WTC11 (cell line): ENCODE results near the gene DIDO1. TPM values are rescaled to one million over a fixed set of nuclear protein-coding genes. Genes with fewer than 3 reads are reported as not detected.
A peak's percentile ranks its signal among the peaks of the same experiment; 100 is the strongest.

Experiments
- ATAC-seq: fragments of 200-7000 bp; cut with Tn5 transposase; 2 replicates; pipeline ENCODE4 v1.10.0; 2021; ENCODE audit warnings: mild to moderate bottlenecking, moderate library complexity
- CTCF ChIA-PET: fragments of 300-600 bp; sonication (Branson Sonifier 250); formaldehyde crosslinking; loops from one replicate; lab custom pipeline; 2021; ENCODE audit warnings: antibody characterized with exemption; lab: Charles Lee
- POLR2A ChIA-PET: fragments of 350-600 bp; sonication (Branson Sonifier 250); formaldehyde crosslinking; loops from one replicate; lab custom pipeline; 2021; ENCODE audit warnings: antibody characterized with exemption; lab: Charles Lee
- DNase-seq: peaks from one replicate; pipeline ENCODE4 v3.0.0; 2021; ENCODE audit warnings: low spot score
- H3K27ac Mint-ChIP-seq: 2 replicates; pipeline ENCODE4 v1.8.0; 2021; ENCODE audit warnings: mixed read lengths
- H3K27me3 Mint-ChIP-seq: 2 replicates; pipeline ENCODE4 v1.8.0; 2021; ENCODE audit warnings: low read depth, mild to moderate bottlenecking, moderate library complexity, mixed read lengths
- H3K36me3 Mint-ChIP-seq: 2 replicates; pipeline ENCODE4 v1.8.0; 2021; ENCODE audit warnings: mixed read lengths
- H3K4me1 Mint-ChIP-seq: 2 replicates; pipeline ENCODE4 v1.8.0; 2022; ENCODE audit warnings: mixed read lengths
- H3K4me3 Mint-ChIP-seq: 2 replicates; pipeline ENCODE4 v1.8.0; 2021; ENCODE audit warnings: mild to moderate bottlenecking, moderate library complexity, mixed read lengths
- H3K9me3 Mint-ChIP-seq: 2 replicates; pipeline ENCODE4 v1.8.0; 2021; ENCODE audit warnings: mixed read lengths
- AR ChIP-seq: fragments of 250-450 bp; sonication (Bioruptor Pico); IDR thresholded peaks from 2 replicates; pipeline ENCODE4 v1.9.0; 2021; ENCODE audit warnings: mild to moderate bottlenecking
- EMX1 ChIP-seq: fragments of 250-450 bp; sonication (Bioruptor Pico); IDR thresholded peaks from 2 replicates; pipeline ENCODE4 v1.8.0; 2021; ENCODE audit warnings: mild to moderate bottlenecking
- ETV6 ChIP-seq: sonication (generic); formaldehyde crosslinking; IDR thresholded peaks from 2 replicates; pipeline ENCODE4 v1.8.1; 2022; ENCODE audit warnings: mild to moderate bottlenecking, missing genetic modification reagents
- GABPB1 ChIP-seq: sonication (generic); formaldehyde crosslinking; IDR thresholded peaks from 2 replicates; pipeline ENCODE4 v1.8.1; 2023; ENCODE audit warnings: mild to moderate bottlenecking, missing genetic modification reagents
- GTF2I ChIP-seq: fragments of 250-450 bp; sonication (Bioruptor Pico); conservative IDR thresholded peaks from 2 replicates; pipeline ENCODE4 v1.4.0; 2021; ENCODE audit warnings: mild to moderate bottlenecking
- KAT7 ChIP-seq: sonication (generic); formaldehyde crosslinking; IDR thresholded peaks from 2 replicates; pipeline ENCODE4 v1.8.1; 2023; ENCODE audit warnings: missing genetic modification reagents, mild to moderate bottlenecking, borderline replicate concordance
- MAX ChIP-seq: sonication (generic); formaldehyde crosslinking; IDR thresholded peaks from 2 replicates; pipeline ENCODE4 v1.8.0; 2022; ENCODE audit warnings: mild to moderate bottlenecking, missing genetic modification reagents
- NFYB ChIP-seq: sonication (generic); formaldehyde crosslinking; conservative IDR thresholded peaks from 2 replicates; pipeline ENCODE4 v1.8.0; 2022; ENCODE audit warnings: low read depth, missing genetic modification reagents
- PREB ChIP-seq: sonication (generic); formaldehyde crosslinking; IDR thresholded peaks from 2 replicates; pipeline ENCODE4 v1.8.1; 2022; ENCODE audit warnings: mild to moderate bottlenecking, missing genetic modification reagents, moderate library complexity, borderline replicate concordance
- RELA ChIP-seq: sonication (generic); formaldehyde crosslinking; IDR thresholded peaks from 2 replicates; pipeline ENCODE4 v1.8.1; 2022; ENCODE audit warnings: missing genetic modification reagents, mild to moderate bottlenecking, borderline replicate concordance
- ZNF138 ChIP-seq: sonication (generic); formaldehyde crosslinking; conservative IDR thresholded peaks from 2 replicates; pipeline ENCODE4 v1.8.1; 2022; ENCODE audit warnings: mild to moderate bottlenecking, moderate library complexity, missing genetic modification reagents
- ZNF396 ChIP-seq: fragments of 250-450 bp; sonication (Bioruptor Pico); IDR thresholded peaks from 2 replicates; pipeline ENCODE4 v1.8.0; 2021; ENCODE audit warnings: mild to moderate bottlenecking, moderate library complexity, borderline replicate concordance
- ZNF416 ChIP-seq: fragments of 250-450 bp; sonication (Bioruptor Pico); IDR thresholded peaks from 2 replicates; pipeline ENCODE4 v1.9.0; 2021; ENCODE audit warnings: mild to moderate bottlenecking, inconsistent platforms
- total RNA-seq: library from RNA; stranded (reverse); gene quantifications from 3 replicates; pipeline ENCODE4 v1.2.3, GENCODE V29; 2021
- TF ChIP-seq, protein P1 (sequence below): sonication (generic); formaldehyde crosslinking; IDR thresholded peaks from 2 replicates; pipeline ENCODE4 v1.8.0; 2022; ENCODE audit warnings: mild to moderate bottlenecking, missing genetic modification reagents
- TF ChIP-seq, protein P2 (sequence below): sonication (generic); formaldehyde crosslinking; IDR thresholded peaks from 2 replicates; pipeline ENCODE4 v1.8.0; 2022; ENCODE audit warnings: mild to moderate bottlenecking, missing genetic modification reagents
- TF ChIP-seq, protein P3 (sequence below): sonication (generic); formaldehyde crosslinking; IDR thresholded peaks from 2 replicates; pipeline ENCODE4 v1.8.1; 2022; ENCODE audit warnings: low read depth, mild to moderate bottlenecking, moderate library complexity, missing genetic modification reagents, borderline replicate concordance
- TF ChIP-seq, protein P4 (sequence below): sonication (generic); formaldehyde crosslinking; IDR thresholded peaks from 2 replicates; pipeline ENCODE4 v1.8.1; 2023; ENCODE audit warnings: mild to moderate bottlenecking, missing genetic modification reagents
- TF ChIP-seq, protein P5 (sequence below): sonication (generic); formaldehyde crosslinking; IDR thresholded peaks from 2 replicates; pipeline ENCODE4 v1.8.0; 2022; ENCODE audit warnings: mild to moderate bottlenecking, missing genetic modification reagents

The DIDO1 gene
- total RNA-seq, 1 experiment from 2014 or later = 87.3 TPM

GRCh38 chr20:62900692-62901584, 25.4 kb downstream of the DIDO1 start:
- ATAC-seq = peak; percentile 44
- TF ChIP-seq RELA (CRISPR knock-in tag) (no peak), ZNF396 (no peak), KAT7 (CRISPR knock-in tag) (peak; percentile 52; the same call in 1 of the 2 replicates), NFYB (CRISPR knock-in tag) (no peak; the same call in 1 of the 2 replicates), ETV6 (no peak), ZNF416 (CRISPR knock-in tag) (0 out of 2 replicates have a peak, but pooled peaks have one; percentile 24), PREB (no peak), EMX1 (CRISPR knock-in tag) (0 out of 2 replicates have a peak, but pooled peaks have one; percentile 45), MAX (no peak), AR (CRISPR knock-in tag) (no peak), GTF2I (no peak), ZNF138 (CRISPR knock-in tag) (no peak), GABPB1 (CRISPR knock-in tag) (peak; percentile 28; the same call in 1 of the 2 replicates)
- TF ChIP-seq, protein P1, sequence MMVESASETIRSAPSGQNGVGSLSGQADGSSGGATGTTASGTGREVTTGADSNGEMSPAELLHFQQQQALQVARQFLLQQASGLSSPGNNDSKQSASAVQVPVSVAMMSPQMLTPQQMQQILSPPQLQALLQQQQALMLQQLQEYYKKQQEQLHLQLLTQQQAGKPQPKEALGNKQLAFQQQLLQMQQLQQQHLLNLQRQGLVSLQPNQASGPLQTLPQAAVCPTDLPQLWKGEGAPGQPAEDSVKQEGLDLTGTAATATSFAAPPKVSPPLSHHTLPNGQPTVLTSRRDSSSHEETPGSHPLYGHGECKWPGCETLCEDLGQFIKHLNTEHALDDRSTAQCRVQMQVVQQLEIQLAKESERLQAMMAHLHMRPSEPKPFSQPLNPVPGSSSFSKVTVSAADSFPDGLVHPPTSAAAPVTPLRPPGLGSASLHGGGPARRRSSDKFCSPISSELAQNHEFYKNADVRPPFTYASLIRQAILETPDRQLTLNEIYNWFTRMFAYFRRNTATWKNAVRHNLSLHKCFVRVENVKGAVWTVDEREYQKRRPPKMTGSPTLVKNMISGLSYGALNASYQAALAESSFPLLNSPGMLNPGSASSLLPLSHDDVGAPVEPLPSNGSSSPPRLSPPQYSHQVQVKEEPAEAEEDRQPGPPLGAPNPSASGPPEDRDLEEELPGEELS (CRISPR knock-in tag) = no peak
- TF ChIP-seq, protein P2, sequence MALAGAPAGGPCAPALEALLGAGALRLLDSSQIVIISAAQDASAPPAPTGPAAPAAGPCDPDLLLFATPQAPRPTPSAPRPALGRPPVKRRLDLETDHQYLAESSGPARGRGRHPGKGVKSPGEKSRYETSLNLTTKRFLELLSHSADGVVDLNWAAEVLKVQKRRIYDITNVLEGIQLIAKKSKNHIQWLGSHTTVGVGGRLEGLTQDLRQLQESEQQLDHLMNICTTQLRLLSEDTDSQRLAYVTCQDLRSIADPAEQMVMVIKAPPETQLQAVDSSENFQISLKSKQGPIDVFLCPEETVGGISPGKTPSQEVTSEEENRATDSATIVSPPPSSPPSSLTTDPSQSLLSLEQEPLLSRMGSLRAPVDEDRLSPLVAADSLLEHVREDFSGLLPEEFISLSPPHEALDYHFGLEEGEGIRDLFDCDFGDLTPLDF (CRISPR knock-in tag) = no peak
- TF ChIP-seq, protein P3, sequence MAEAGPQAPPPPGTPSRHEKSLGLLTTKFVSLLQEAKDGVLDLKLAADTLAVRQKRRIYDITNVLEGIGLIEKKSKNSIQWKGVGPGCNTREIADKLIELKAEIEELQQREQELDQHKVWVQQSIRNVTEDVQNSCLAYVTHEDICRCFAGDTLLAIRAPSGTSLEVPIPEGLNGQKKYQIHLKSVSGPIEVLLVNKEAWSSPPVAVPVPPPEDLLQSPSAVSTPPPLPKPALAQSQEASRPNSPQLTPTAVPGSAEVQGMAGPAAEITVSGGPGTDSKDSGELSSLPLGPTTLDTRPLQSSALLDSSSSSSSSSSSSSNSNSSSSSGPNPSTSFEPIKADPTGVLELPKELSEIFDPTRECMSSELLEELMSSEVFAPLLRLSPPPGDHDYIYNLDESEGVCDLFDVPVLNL (CRISPR knock-in tag) = no peak
- TF ChIP-seq, protein P4, sequence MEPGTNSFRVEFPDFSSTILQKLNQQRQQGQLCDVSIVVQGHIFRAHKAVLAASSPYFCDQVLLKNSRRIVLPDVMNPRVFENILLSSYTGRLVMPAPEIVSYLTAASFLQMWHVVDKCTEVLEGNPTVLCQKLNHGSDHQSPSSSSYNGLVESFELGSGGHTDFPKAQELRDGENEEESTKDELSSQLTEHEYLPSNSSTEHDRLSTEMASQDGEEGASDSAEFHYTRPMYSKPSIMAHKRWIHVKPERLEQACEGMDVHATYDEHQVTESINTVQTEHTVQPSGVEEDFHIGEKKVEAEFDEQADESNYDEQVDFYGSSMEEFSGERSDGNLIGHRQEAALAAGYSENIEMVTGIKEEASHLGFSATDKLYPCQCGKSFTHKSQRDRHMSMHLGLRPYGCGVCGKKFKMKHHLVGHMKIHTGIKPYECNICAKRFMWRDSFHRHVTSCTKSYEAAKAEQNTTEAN = peak; percentile 74; the same call in 1 of the 2 replicates
- TF ChIP-seq, protein P5, sequence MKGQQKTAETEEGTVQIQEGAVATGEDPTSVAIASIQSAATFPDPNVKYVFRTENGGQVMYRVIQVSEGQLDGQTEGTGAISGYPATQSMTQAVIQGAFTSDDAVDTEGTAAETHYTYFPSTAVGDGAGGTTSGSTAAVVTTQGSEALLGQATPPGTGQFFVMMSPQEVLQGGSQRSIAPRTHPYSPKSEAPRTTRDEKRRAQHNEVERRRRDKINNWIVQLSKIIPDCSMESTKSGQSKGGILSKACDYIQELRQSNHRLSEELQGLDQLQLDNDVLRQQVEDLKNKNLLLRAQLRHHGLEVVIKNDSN = no peak
- no peak overlapping the region for H3K4me3 Mint-ChIP-seq
- ChIA-PET CTCF (interaction anchor here (0.6 to 2.2 kb wide), 26 partner anchors 11 to 577 kb away, joined by 3 to 11 read pairs (median 4); partner anchors contain the start of gene BHLHE23), POLR2A (interaction anchor here (1.1 to 1.2 kb wide), 2 partner anchors 24 to 26 kb away, joined by 3 to 5 read pairs; no protein-coding TSS in a partner anchor)
- DNase-seq = no peak
- peaks cover 44% of the 10 kb centered on the region for H3K4me1 Mint-ChIP-seq
- H3K27me3 Mint-ChIP-seq = no peaks in the 10 kb centered on the region
- H3K9me3 Mint-ChIP-seq = no peaks in the 10 kb centered on the region
- H3K27ac Mint-ChIP-seq = peak overlapping the region; percentile 96
- peaks cover 55% of the 10 kb centered on the region for H3K36me3 Mint-ChIP-seq
